IMR-90 (cell line): ENCODE measurements around the gene E4F1. TPM values are rescaled to one million over a fixed set of nuclear protein-coding genes. Genes with fewer than 3 reads are reported as not detected.

Experiments
- ATAC-seq: fragments of 200-7000 bp; cut with Tn5 transposase; 2 replicates; pipeline ENCODE4 v1.9.1; 2020; ENCODE audit warnings: low read depth, mild to moderate bottlenecking, moderate library complexity
- BruUV-seq: library from RNA; stranded (reverse); fragments of 400-500 nt; replicated peaks from 2 replicates; lab custom pipeline; 2021; lab: Mats Ljungman, UMichigan
- CTCF ChIA-PET: fragments of 300-600 bp; formaldehyde crosslinking; extraction: SDS; loops from one replicate; lab custom pipeline; 2021; ENCODE audit warnings: antibody characterized with exemption; lab: Yijun Ruan, JAX
- POLR2A ChIA-PET: fragments of 300-600 bp; sonication (Branson Sonifier 250); formaldehyde crosslinking; loops from one replicate; lab custom pipeline; 2022; ENCODE audit warnings: antibody characterized with exemption; ENCODE audit not compliant: unreplicated experiment; lab: Charles Lee
- DNase-seq: peaks from one replicate; pipeline ENCODE4 v3.0.0; 2013
- H2AFZ ChIP-seq: replicated peaks from 2 replicates; pipeline ENCODE3; 2013; ENCODE audit warnings: low read length, mild to moderate bottlenecking; ENCODE audit not compliant: poor library complexity
- H2AK5ac ChIP-seq: 2 replicates; pipeline ENCODE4 v1.6.1; 2013; ENCODE audit warnings: low read depth, low read length, inconsistent platforms
- H2AK9ac ChIP-seq: replicated peaks from 2 replicates; pipeline ENCODE3; 2013; ENCODE audit warnings: mild to moderate bottlenecking, low read depth, low read length, moderate library complexity; ENCODE audit not compliant: poor library complexity
- H2BK120ac ChIP-seq: 2 replicates; pipeline ENCODE4 v1.6.1; 2013; ENCODE audit warnings: low read depth, low read length, inconsistent platforms
- H2BK15ac ChIP-seq: 3 replicates; pipeline ENCODE4 v1.6.1; 2013; ENCODE audit warnings: low read depth, low read length, inconsistent platforms
- H2BK20ac ChIP-seq: 2 replicates; pipeline ENCODE4 v1.6.1; 2013; ENCODE audit warnings: low read depth, mild to moderate bottlenecking, inconsistent platforms, low read length, moderate library complexity
- H2BK5ac ChIP-seq: 2 replicates; pipeline ENCODE4 v1.6.1; 2013; ENCODE audit warnings: mild to moderate bottlenecking, low read depth, low read length, inconsistent platforms; ENCODE audit not compliant: poor library complexity, severe bottlenecking
- H3K14ac ChIP-seq: replicated peaks from 2 replicates; pipeline ENCODE4 v1.6.1; 2013; ENCODE audit warnings: low read depth, low read length, inconsistent platforms
- H3K18ac ChIP-seq: 2 replicates; pipeline ENCODE4 v1.6.1; 2013; ENCODE audit warnings: low read depth, low read length, control low read depth
- H3K23ac ChIP-seq: 2 replicates; pipeline ENCODE4 v1.6.1; 2013; ENCODE audit warnings: low read depth, low read length, inconsistent platforms
- H3K27ac ChIP-seq: 2 replicates; pipeline ENCODE4 v1.5.1; 2013; ENCODE audit warnings: mild to moderate bottlenecking, control low read depth, low read length; ENCODE audit not compliant: insufficient read depth
- H3K27me3 ChIP-seq: 2 replicates; pipeline ENCODE4 v1.6.1; 2013; ENCODE audit warnings: low read length; ENCODE audit not compliant: control insufficient read depth, insufficient read depth
- H3K36me3 ChIP-seq: 2 replicates; pipeline ENCODE4 v1.6.1; 2013; ENCODE audit warnings: low read length, mixed read lengths; ENCODE audit not compliant: control insufficient read depth, insufficient read depth
- H3K4ac ChIP-seq: 2 replicates; pipeline ENCODE4 v1.6.1; 2013; ENCODE audit warnings: low read depth, low read length, inconsistent platforms
- H3K4me1 ChIP-seq: 2 replicates; pipeline ENCODE4 v1.6.1; 2013; ENCODE audit warnings: low read length, mixed read lengths; ENCODE audit not compliant: control insufficient read depth, insufficient read depth
- H3K4me2 ChIP-seq: 2 replicates; pipeline ENCODE4 v1.6.1; 2013; ENCODE audit warnings: low read depth, mild to moderate bottlenecking, control low read depth, low read length, moderate library complexity
- H3K4me3 ChIP-seq: 2 replicates; pipeline ENCODE4 v1.5.1; 2013; ENCODE audit warnings: low read depth, mild to moderate bottlenecking, control low read depth, low read length, moderate library complexity; ENCODE audit not compliant: insufficient read depth
- H3K56ac ChIP-seq: 2 replicates; pipeline ENCODE4 v1.6.1; 2013; ENCODE audit warnings: low read length, inconsistent platforms; ENCODE audit not compliant: insufficient read depth; ENCODE audit errors: extremely low read depth
- H3K79me1 ChIP-seq, 2 experiments: 2 replicates each; pipeline ENCODE4 v1.6.1; 2013; ENCODE audit warnings: low read length in 2 of 2, inconsistent platforms in 1 of 2, low read depth in 1 of 2
- H3K9ac ChIP-seq: 2 replicates; pipeline ENCODE4 v1.6.1; 2013; ENCODE audit warnings: low read depth, low read length, control low read depth
- H3K9me1 ChIP-seq: 2 replicates; pipeline ENCODE4 v1.6.1; 2013; ENCODE audit warnings: low read length, inconsistent platforms; ENCODE audit not compliant: insufficient read depth
- H3K9me3 ChIP-seq: 2 replicates; pipeline ENCODE4 v1.6.1; 2013; ENCODE audit warnings: low read length; ENCODE audit not compliant: control insufficient read depth, insufficient read depth
- H4K20me1 ChIP-seq: 2 replicates; pipeline ENCODE4 v1.6.1; 2013; ENCODE audit warnings: low read length, inconsistent platforms; ENCODE audit not compliant: insufficient read depth
- H4K5ac ChIP-seq: 2 replicates; pipeline ENCODE4 v1.6.1; 2013; ENCODE audit warnings: mild to moderate bottlenecking, low read depth, low read length, control low read depth
- H4K8ac ChIP-seq, 2 experiments: 2 replicates each; pipeline ENCODE4 v1.6.1; 2013; ENCODE audit warnings: low read depth in 2 of 2, low read length in 2 of 2, control low read depth in 1 of 2, inconsistent platforms in 1 of 2
- H4K91ac ChIP-seq: 2 replicates; pipeline ENCODE4 v1.6.1; 2013; ENCODE audit warnings: low read depth, low read length, inconsistent platforms; ENCODE audit not compliant: insufficient read depth
- CEBPB ChIP-seq: IDR thresholded peaks from 2 replicates; pipeline ENCODE4 v1.6.1; 2012; ENCODE audit warnings: low read depth, low read length, improper control_type of control experiment
- CHD1 ChIP-seq: IDR thresholded peaks from 2 replicates; pipeline ENCODE4 v1.6.1; 2012; ENCODE audit warnings: low read depth, low read length, improper control_type of control experiment
- ELK1 ChIP-seq: fragments of 150-350 bp; IDR thresholded peaks from 2 replicates; pipeline ENCODE4 v1.6.1; 2016; ENCODE audit warnings: low read depth, mild to moderate bottlenecking, low read length, moderate library complexity, borderline replicate concordance
- FOS ChIP-seq: fragments of 150-350 bp; IDR thresholded peaks from 2 replicates; pipeline ENCODE4 v1.6.1; 2016; ENCODE audit warnings: low read depth, low read length
- NFE2L2 ChIP-seq: fragments of 150-350 bp; IDR thresholded peaks from 2 replicates; pipeline ENCODE4 v1.6.1; 2016; ENCODE audit warnings: low read depth, mild to moderate bottlenecking, low read length
- RFX5 ChIP-seq: IDR thresholded peaks from 2 replicates; pipeline ENCODE4 v1.8.0; 2012; ENCODE audit warnings: low read depth, mild to moderate bottlenecking, low read length, moderate library complexity
- WGBS, 2 experiments: methylation state at CpG; one replicate each; pipeline versions ENCODE4 v1.1.5 to v1.1.7; 2013; ENCODE audit warnings: missing lambda C conversion rate in 2 of 2; ENCODE audit not compliant: insufficient read length in 1 of 2; ENCODE audit errors: extremely low coverage in 2 of 2; 5-methylcytosine and 5-hydroxymethylcytosine counted together
- dilution Hi-C: fragments of 300-500 bp; cut with HindIII; formaldehyde crosslinking; loops from one replicate; pipeline ENCODE4 v1.14.3; 2018; ENCODE audit warnings: low sequenced_read_pairs; ENCODE audit not compliant: unreplicated experiment
- in situ Hi-C: fragments of 300-500 bp; cut with MboI; formaldehyde crosslinking; loops from 3 replicates; pipeline ENCODE4 v1.14.3; 2019; ENCODE audit warnings: low sequenced_read_pairs, inconsistent platforms, mixed read lengths
- intact Hi-C: fragments of 100-400 bp; cut with micrococcal nuclease; formaldehyde crosslinking; loops from 2 replicates; pipeline ENCODE4 v1.10.0; 2022
- polyA plus RNA-seq, 3 experiments: library from polyadenylated mRNA; depleted of rRNA; stranded (reverse); fragments of >200 nt; gene quantifications; 2 replicates each; pipeline ENCODE4 v1.2.3, GENCODE V29; 2012; ENCODE audit warnings: low replicate concordance in 1 of 3
- total RNA-seq: library from RNA; depleted of rRNA; stranded (reverse); fragments of >200 nt; gene quantifications from 2 replicates; pipeline ENCODE4 v1.2.3, GENCODE V29; 2012

The E4F1 gene
- total and polyA plus RNA-seq, 2 of the 4 experiments (the other 2 are of a cell fraction): 13.1 to 33.0 TPM

GRCh38 chr16:2179107-2179501 is 44.3 kb upstream of the E4F1 start:
- H2BK120ac ChIP-seq: no peak overlapping the region
- H3K56ac ChIP-seq: no peak overlapping the region
- ATAC-seq: no peak; the same call in 1 of the 2 replicates
- no peaks in the 10 kb centered on the region for H3K9me1 ChIP-seq
- no peak overlapping the region for H3K14ac ChIP-seq
- no TSS peak for BruUV-seq
- H3K23ac ChIP-seq: no peak overlapping the region
- no peak overlapping the region for H2BK5ac ChIP-seq
- H3K4ac ChIP-seq: no peak overlapping the region
- ChIA-PET POLR2A (no interaction called here), CTCF (no interaction called here)
- TF ChIP-seq RFX5 (no peak), NFE2L2 (no peak), FOS (no peak), CHD1 (no peak), CEBPB (no peak), ELK1 (no peak)
- H3K27me3 ChIP-seq: no peaks in the 10 kb centered on the region
- peaks cover 36% of the 10 kb centered on the region for H3K36me3 ChIP-seq
- no peak overlapping the region for H2BK15ac ChIP-seq
- no peak overlapping the region for H2AK5ac ChIP-seq
- intact Hi-C loops: no loop called here
- H3K18ac ChIP-seq: no peak overlapping the region
- H4K8ac ChIP-seq: no peak overlapping the region
- no peak for DNase-seq
- no peaks in the 10 kb centered on the region for H3K4me1 ChIP-seq
- no peak overlapping the region for H4K91ac ChIP-seq
- peaks cover 7% of the 10 kb centered on the region; the same call in 1 of the 2 replicates for H4K20me1 ChIP-seq
- dilution Hi-C loops: no loop called here
- H2AK9ac ChIP-seq: no peak overlapping the region
- in situ Hi-C loops: no loop called here
- no peak overlapping the region for H2AFZ ChIP-seq
- no peak overlapping the region for H3K4me3 ChIP-seq
- H3K27ac ChIP-seq: no peak overlapping the region
- no peak overlapping the region for H4K5ac ChIP-seq
- H3K9ac ChIP-seq: no peak overlapping the region
- H3K9me3 ChIP-seq: no peaks in the 10 kb centered on the region
- WGBS, 2 experiments: 36% methylated on average over 30 of the region's 50 CpGs; no CpG with 5 or more reads in 1 of the 2 experiments
- no peak overlapping the region for H2BK20ac ChIP-seq
- H3K79me1 ChIP-seq: no peaks in the 10 kb centered on the region
- no peak overlapping the region for H3K4me2 ChIP-seq
